ENCODE results near the gene SMIM1.
A peak's percentile ranks its signal among the peaks of the same experiment; 100 is the strongest.
"Not testable (repeated sequence)": the region's sequence is repeated elsewhere in the genome, so short reads cannot be mapped to it uniquely, and the experiment has no call there.

Gene SMIM1

DNA sequence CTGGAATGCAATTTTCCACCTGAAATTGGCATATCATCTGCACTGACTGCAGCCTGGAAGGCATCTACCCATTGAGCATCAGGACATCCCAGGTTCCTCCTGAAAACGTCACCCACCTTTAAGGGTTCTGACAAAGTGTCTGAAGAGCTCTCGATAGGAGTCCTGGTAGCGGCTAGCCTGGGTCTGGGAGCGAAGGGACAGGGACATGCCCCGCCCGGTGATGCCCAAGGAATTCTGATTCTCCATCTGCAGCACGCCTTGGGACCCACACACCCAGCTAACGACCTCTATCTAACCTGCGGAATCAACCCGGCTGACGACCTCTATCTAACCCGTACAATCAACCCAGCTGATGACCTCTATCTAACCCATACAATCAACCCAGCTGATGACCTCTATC, 33.6 kb upstream of the SMIM1 start:
- DNase-seq: no peak

DNA sequence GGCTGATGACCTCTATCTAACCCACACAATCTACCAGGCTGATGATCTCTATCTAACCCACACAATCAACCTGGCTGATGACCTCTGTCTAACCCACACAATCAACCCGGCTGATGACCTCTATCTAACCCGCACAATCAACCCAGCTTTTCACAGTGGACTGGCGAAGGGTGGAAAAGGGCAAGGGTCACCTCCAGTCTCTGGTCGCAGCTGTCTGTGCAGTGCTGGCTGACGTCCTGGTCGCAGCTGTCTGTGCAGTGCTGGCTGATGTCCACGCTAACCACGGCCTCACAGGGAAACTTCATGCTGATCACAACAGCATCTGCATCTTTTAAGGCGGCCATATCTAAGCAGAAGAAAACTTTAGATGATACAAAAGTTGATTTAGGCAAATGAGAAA, 32.5 kb upstream of the SMIM1 start:
- DNase-seq: no peak

GRCh38 chr1:3740752-3741151, 31.8 kb upstream of the SMIM1 start:
- DNase-seq: no peak

GRCh38 chr1:3741566-3742438, 30.7 kb upstream of the SMIM1 start:
- no peak for DNase-seq

DNA sequence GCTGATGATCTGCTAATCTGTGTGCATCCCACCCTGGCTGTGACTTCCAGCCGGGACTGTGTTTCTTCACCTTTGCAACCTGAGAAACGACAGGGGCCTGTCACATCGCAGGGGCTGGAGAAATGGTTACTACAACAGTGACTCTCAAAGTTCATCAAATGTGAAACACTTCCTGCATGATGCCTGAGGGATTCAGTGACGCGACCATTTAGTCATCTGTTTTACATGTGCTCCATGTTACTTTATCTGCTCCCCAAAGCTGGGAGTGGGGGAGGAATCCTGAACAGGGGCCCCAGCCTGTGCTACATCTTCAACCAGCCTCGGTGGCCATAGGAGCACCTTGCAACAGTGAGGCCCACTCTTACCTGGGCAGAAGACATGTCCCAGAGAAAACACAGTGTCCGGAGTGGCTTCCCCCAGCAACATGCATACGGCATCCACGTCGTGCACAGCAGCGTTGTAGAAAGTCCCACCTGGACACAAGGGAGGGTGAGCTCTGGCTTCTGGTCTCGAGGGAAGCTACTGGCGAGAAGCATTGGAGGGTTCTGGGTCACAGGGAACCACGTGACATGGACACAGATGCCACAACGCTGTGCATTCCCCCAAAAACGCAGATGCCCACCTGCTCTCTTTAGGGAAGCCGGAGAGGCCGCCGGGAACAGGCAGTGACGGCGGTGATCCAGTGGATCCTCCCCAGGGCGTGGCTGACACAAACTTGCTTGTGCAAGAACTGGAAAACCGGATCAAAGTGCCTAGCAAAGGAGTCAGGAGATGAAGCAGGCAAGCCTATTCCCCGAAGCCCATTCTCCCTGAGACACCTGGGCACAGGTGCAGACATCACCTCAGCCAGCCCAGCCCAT, 29.9 kb upstream of the SMIM1 start:
- no peak for DNase-seq

GRCh38 chr1:3743421-3743820, 29.1 kb upstream of the SMIM1 start:
- DNase-seq: no peak

GRCh38 chr1:3743826-3744225, 28.7 kb upstream of the SMIM1 start:
- DNase-seq: no peak

GRCh38 chr1:3744646-3745045, 27.9 kb upstream of the SMIM1 start:
- DNase-seq: no peak

DNA sequence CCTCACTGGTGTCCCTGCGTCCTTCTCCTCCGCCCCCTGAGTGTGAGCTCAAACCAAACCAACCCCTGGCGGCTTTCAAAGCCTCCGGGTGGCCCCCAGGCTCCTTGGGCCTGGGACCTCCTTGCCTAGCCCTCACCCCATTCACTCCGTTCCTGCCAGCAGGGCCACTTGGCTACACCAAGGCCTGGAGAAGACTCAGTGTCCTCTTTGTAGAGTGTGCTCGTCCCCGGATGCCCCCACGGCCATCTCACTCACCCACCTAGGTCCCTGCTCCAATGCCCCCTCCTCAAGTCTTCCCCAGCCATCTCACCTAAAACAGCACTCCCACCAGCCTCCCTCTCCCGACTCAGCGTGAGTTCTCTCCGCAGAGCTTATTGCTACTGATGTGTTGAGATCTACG, 27.5 kb upstream of the SMIM1 start:
- no peak for DNase-seq

DNA sequence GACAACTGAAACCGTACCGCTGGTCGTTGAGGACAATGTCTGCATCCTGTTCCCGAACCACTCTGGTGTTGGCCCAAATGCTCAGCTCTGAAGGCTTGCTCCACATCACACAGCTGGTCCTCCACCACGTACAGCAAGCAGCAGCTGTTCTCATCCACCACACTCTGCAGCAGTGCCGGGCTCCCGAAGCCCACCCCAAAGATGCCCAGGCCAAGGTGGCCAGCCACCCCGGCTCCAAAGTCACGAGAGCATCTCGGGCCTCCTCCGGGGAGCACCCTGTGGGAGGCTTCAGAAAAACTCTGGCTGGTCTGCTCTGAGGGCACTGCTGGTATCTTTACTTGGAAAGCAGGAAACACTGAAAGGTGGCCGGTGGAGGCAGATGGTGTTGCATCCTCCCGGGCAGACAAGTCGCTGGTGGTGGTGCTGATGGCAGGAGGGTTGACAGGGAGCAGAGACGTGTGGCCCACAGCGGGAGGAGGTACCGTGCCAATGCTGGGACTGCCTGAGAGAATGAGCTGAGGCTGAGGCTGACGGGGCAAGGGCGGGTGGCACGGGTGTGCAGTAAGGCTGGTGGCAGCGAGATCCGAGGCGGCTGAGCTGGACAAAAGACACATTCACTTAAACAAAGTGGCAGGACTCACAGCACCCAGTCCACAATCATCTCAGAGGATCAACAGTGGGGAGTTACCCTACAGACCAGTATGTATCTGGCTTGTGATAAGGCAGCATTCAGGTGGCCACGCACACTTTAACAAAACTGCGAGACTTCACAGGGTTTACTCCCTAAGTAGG, 26.8 kb upstream of the SMIM1 start:
- no peak for DNase-seq

DNA sequence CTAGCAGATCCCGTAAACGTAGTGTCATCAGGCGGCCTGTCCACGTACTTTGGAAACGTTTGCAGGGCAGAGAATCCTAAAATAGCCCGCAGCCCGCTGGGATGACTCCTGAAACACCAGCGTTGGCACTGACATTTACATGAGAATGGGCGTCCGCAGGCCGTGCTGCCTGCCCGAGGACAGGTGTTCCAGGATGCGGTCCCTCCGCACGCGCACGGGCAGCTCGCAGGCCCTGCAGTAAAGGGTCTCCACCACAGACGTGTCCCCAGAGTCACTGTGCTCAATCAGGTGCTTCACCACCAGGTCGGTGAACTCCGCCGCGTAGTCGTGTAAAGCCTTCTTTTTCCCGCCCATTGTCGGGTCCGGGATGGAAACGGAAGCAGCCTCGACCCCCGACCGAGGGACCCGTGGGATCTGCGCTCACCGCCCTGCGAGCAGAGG, 26.1 kb upstream of the SMIM1 start:
- no peak for DNase-seq

DNA sequence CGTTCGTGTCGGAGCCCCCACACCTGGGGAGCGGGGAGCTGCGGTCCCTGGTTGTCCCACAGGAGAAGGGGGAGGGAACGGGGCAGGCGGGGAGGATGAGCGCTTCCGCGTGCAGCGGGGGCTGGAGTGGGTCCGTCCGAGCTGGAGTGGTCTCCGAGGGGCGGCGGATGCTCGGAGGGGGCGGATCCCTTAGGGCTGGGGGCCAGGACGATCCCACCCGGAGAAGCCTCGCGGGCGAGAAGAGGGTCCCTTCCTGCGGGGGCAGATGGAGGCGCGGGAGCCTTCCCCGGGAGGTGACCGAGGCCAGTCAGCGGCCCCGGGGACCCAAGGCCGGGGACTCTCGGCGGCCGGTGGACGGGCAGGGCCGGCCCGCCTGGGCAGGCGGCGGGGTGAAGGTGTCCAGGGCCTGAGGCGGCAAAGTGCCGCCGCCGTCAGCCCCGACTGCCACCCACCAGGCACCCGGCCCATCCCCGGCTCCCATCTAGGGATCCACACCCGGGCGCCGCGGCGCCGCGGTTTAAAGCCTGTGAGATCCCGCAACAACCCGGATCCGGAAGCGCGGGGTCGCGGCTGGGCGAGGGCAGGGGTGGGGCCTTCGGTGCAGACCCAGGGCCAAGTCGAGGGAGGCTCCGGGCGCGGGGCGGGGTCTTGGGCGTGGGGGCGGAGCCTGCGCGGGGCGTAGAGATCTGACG, 25.6 kb upstream of the SMIM1 start:
- peak; percentile 82 for DNase-seq

DNA sequence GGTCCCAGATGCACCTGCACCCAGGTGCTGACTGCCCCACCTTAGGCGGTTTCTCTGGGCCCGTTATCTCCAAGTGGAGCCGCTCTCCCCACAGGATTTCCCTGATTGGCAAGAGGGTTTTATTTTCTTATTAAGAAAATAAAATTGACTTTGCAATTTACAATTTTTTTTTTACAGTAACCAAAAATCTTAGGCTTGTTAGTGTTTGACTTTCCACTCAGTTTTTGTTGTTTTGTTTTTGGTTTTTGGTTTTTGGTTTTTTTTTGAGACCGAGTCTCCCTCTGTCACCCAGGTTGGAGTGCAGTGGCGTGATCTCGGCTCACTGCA, 25.1 kb upstream of the SMIM1 start:
- DNase-seq: no peak

- no peak for DNase-seq
Measured at GRCh38 chr1:3747903-3748302, 24.6 kb upstream of the SMIM1 start.

GRCh38 chr1:3748316-3748900, 24.1 kb upstream of the SMIM1 start:
- DNase-seq: not testable (repeated sequence)

DNA sequence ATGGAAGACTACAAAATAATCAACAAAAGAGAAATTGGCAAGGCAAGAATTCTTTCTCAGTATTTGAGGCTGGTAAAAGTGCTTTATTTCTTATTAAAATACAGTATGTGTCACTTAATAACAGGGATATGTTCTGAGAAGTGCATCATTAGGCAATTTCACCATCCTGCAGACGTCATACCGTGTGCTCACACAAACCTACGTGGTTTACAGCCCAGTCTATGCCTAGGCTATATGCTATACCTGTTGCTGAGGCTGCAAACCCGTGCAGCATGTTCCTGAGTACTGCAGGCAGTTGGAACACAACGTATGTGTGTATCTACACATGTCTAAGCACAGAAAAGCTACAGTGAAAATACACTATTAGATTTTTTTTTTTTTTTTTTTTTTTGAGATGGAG, 23.0 kb upstream of the SMIM1 start:
- DNase-seq: no peak

GRCh38 chr1:3750741-3751140, 21.8 kb upstream of the SMIM1 start:
- no peak for DNase-seq

- DNase-seq: no peak
Measured at GRCh38 chr1:3752400-3752945, 20.1 kb upstream of the SMIM1 start, which contains the start of gene CCDC27. TSS of gene CCDC27 (plus strand) at chr1:3752450. CDS start at chr1:3752482, 32 bp downstream.

GRCh38 chr1:3753656-3754454, 18.7 kb upstream of the SMIM1 start:
- no peak for DNase-seq

- no peak for DNase-seq
Measured at GRCh38 chr1:3756394-3756793, 16.2 kb upstream of the SMIM1 start.

- DNase-seq: no peak
Measured at GRCh38 chr1:3759164-3759563, 13.4 kb upstream of the SMIM1 start.
